HepG2 (cell line): Measurements from ENCODE around the gene APOL5. TPM values are rescaled to one million over a fixed set of nuclear protein-coding genes. Genes with fewer than 3 reads are reported as not detected.

Experiments used
- ATAC-seq: fragments of 200-7000 bp; cut with Tn5 transposase; 3 replicates; pipeline ENCODE4 v1.9.1; 2020; ENCODE audit warnings: mild to moderate bottlenecking, moderate library complexity
- BruUV-seq: library from RNA; stranded (reverse); fragments of 400-500 nt; replicated peaks from 2 replicates; lab custom pipeline; 2021; lab: Mats Ljungman, UMichigan
- CTCF ChIA-PET: fragments of 300-600 bp; formaldehyde crosslinking; extraction: SDS; loops from one replicate; lab custom pipeline; 2021; ENCODE audit warnings: low total read pairs, inconsistent platforms, low intra/inter-chr PET ratio; lab: Yijun Ruan, JAX
- POLR2A ChIA-PET: fragments of 350-600 bp; sonication (Branson Sonifier 250); formaldehyde crosslinking; loops from one replicate; lab custom pipeline; 2020; ENCODE audit warnings: antibody characterized with exemption, inconsistent platforms; lab: Yijun Ruan, JAX
- DNase-seq: peaks from one replicate; pipeline ENCODE4 v3.0.0-alpha.2; 2015; ENCODE audit warnings: low spot score
- FAIRE-seq: peaks from 3 replicates; lab custom pipeline; 2011; peaks lifted over from hg19 to GRCh38; lab: Jason Lieb, UNC
- H2AFZ ChIP-seq: one replicate; pipeline ENCODE4 v1.6.1; 2011; ENCODE audit warnings: low read length, inconsistent platforms
- H3K27ac ChIP-seq: fragments of 300-600 bp; 3 replicates; pipeline ENCODE4 v1.8.0; 2011; ENCODE audit warnings: mixed run types, mild to moderate bottlenecking, mixed read lengths, low read length, inconsistent platforms; ENCODE audit not compliant: insufficient read depth; ENCODE audit errors: extremely low read length
- H3K27me3 ChIP-seq, 2 experiments: fragments of 200-600 bp in 1 of 2; 2 replicates in 1 of 2; 3 replicates in 1 of 2; pipeline versions ENCODE4 v1.6.0 to v1.8.0; 2011; ENCODE audit warnings: low read length in 2 of 2, mild to moderate bottlenecking in 2 of 2, moderate library complexity in 2 of 2, inconsistent platforms in 1 of 2; ENCODE audit not compliant: insufficient read depth in 2 of 2, control insufficient read depth in 1 of 2
- H3K36me3 ChIP-seq, 2 experiments: fragments of 200-600 bp in 1 of 2; replicated peaks in 1 of 2; 2 replicates in 1 of 2; 3 replicates in 1 of 2; pipeline versions ENCODE4 v1.5.1 to v1.8.0; 2011; ENCODE audit warnings: low read length in 2 of 2, inconsistent platforms in 1 of 2; ENCODE audit not compliant: insufficient read depth in 2 of 2, control insufficient read depth in 1 of 2
- H3K4me1 ChIP-seq: 2 replicates; pipeline ENCODE4 v1.5.1; 2012; ENCODE audit warnings: low read length, inconsistent platforms; ENCODE audit not compliant: insufficient read depth
- H3K4me2 ChIP-seq: 2 replicates; pipeline ENCODE4 v1.6.0; 2011; ENCODE audit warnings: low read depth, low read length, inconsistent platforms
- H3K4me3 ChIP-seq, 3 experiments: fragments of 200-600 bp in 1 of 3; sonication (generic), shearing (Covaris generic) in 1 of 3; replicated peaks in 1 of 3; 2 replicates each; pipeline ENCODE4 v1.5.1; 2011 to 2016; ENCODE audit warnings: low read length in 3 of 3, inconsistent platforms in 2 of 3, low read depth in 2 of 3, mild to moderate bottlenecking in 2 of 3, control low read depth in 1 of 3, mixed read lengths in 1 of 3; ENCODE audit not compliant: insufficient read depth in 1 of 3
- H3K79me2 ChIP-seq: one replicate; pipeline ENCODE4 v1.6.1; 2011; ENCODE audit warnings: low read length, inconsistent platforms; ENCODE audit not compliant: insufficient read depth
- H3K9ac ChIP-seq: 2 replicates; pipeline ENCODE4 v1.6.0; 2011; ENCODE audit warnings: mild to moderate bottlenecking, low read depth, low read length, inconsistent platforms; ENCODE audit not compliant: insufficient read depth
- H3K9me3 ChIP-seq: 2 replicates; pipeline ENCODE4 v1.5.1; 2012; ENCODE audit warnings: mild to moderate bottlenecking, low read length
- H4K20me1 ChIP-seq: 2 replicates; pipeline ENCODE4 v1.6.0; 2011; ENCODE audit warnings: inconsistent platforms, mild to moderate bottlenecking, low read length, moderate library complexity; ENCODE audit not compliant: insufficient read depth
- DPF2 ChIP-seq: sonication (generic); formaldehyde crosslinking; IDR thresholded peaks from 2 replicates; pipeline ENCODE4 v1.4.0; 2020; ENCODE audit warnings: mild to moderate bottlenecking, low read depth, missing genetic modification reagents, borderline replicate concordance
- HDAC6 ChIP-seq: fragments of 200-600 bp; sonication (generic); IDR thresholded peaks from 2 replicates; pipeline ENCODE4 v1.7.0; 2017; ENCODE audit warnings: mild to moderate bottlenecking, antibody characterized with exemption, low read length, low read depth
- HMGA1 ChIP-seq: sonication (generic); formaldehyde crosslinking; conservative IDR thresholded peaks from 2 replicates; pipeline ENCODE4 v1.4.0; 2020; ENCODE audit warnings: missing genetic modification reagents
- IKZF1 ChIP-seq: fragments of 450-650 bp; IDR thresholded peaks from 2 replicates; pipeline ENCODE4 v1.7.1; 2016
- IRF1 ChIP-seq: sonication (generic); formaldehyde crosslinking; IDR thresholded peaks from 2 replicates; pipeline ENCODE4 v1.4.0; 2020; ENCODE audit warnings: low read depth, mild to moderate bottlenecking, missing genetic modification reagents
- MTF1 ChIP-seq: sonication (generic); formaldehyde crosslinking; IDR thresholded peaks from 2 replicates; pipeline ENCODE4 v1.5.0; 2020; ENCODE audit warnings: missing genetic modification reagents
- MTF2 ChIP-seq: sonication (generic); formaldehyde crosslinking; IDR thresholded peaks from 2 replicates; pipeline ENCODE4 v1.5.0; 2020; ENCODE audit warnings: missing genetic modification reagents, borderline replicate concordance
- NKX3-1 ChIP-seq: sonication (generic); formaldehyde crosslinking; IDR thresholded peaks from 2 replicates; pipeline ENCODE4 v1.5.0; 2020; ENCODE audit warnings: missing genetic modification reagents
- RXRB ChIP-seq: IDR thresholded peaks from 2 replicates; pipeline ENCODE4 v1.6.1; 2016; ENCODE audit warnings: borderline replicate concordance, missing genetic modification reagents, missing compliant biosample characterization
- ZNF569 ChIP-seq: sonication (generic); formaldehyde crosslinking; IDR thresholded peaks from 2 replicates; pipeline ENCODE4 v1.5.0; 2020; ENCODE audit warnings: mild to moderate bottlenecking, missing genetic modification reagents, moderate library complexity, borderline replicate concordance
- ZZZ3 ChIP-seq: sonication (generic); formaldehyde crosslinking; IDR thresholded peaks from 2 replicates; pipeline ENCODE4 v1.4.0; 2020; ENCODE audit warnings: missing genetic modification reagents, mild to moderate bottlenecking, borderline replicate concordance
- in situ Hi-C: cut with HindIII; loops from 2 replicates; pipeline ENCODE4 v1.10.0; 2017; ENCODE audit warnings: low pct_unique_long_range_greater_than_20kb; ENCODE audit not compliant: extremely low pct_ligation_motif_present
- intact Hi-C: fragments of 100-400 bp; cut with micrococcal nuclease; formaldehyde crosslinking; loops from one replicate; pipeline ENCODE4 v1.10.0; 2022; ENCODE audit not compliant: unreplicated experiment
- polyA plus RNA-seq, 8 experiments: library from polyadenylated mRNA; depleted of rRNA in 3 of 8; stranded (reverse) in 7 of 8; unstranded in 1 of 8; fragments of >200 nt; fragmentation: Illumina TruSeq in 4 of 8; extraction: Trizol in 4 of 8; gene quantifications; 2 replicates each; pipeline versions ENCODE4 v1.2.1 to v1.2.3, GENCODE V29; 2011 to 2016; ENCODE audit warnings: low read depth in 4 of 8, missing spikeins in 1 of 8, mixed read lengths in 1 of 8; ENCODE audit not compliant: insufficient read depth in 1 of 8
- total RNA-seq, 5 experiments: library from RNA; depleted of rRNA; stranded (reverse); fragments of >200 nt; fragmentation: Illumina TruSeq; extraction: Trizol; gene quantifications; 2 replicates each; pipeline ENCODE4 v1.2.3, GENCODE V29; 2016; ENCODE audit warnings: low read depth in 1 of 5
- TF ChIP-seq, protein P1 (sequence below): sonication (generic); formaldehyde crosslinking; IDR thresholded peaks from 2 replicates; pipeline ENCODE4 v1.4.0; 2020; ENCODE audit warnings: missing genetic modification reagents, borderline replicate concordance
- TF ChIP-seq, protein P2 (sequence below): sonication (generic); formaldehyde crosslinking; IDR thresholded peaks from 2 replicates; pipeline ENCODE4 v1.4.0; 2020; ENCODE audit warnings: missing genetic modification reagents, borderline replicate concordance

APOL5 gene
- total and polyA plus RNA-seq, 2 of the 13 experiments (the other 11 are each of a cell fraction or from before 2014, with no cell fraction given): not detected

DNA sequence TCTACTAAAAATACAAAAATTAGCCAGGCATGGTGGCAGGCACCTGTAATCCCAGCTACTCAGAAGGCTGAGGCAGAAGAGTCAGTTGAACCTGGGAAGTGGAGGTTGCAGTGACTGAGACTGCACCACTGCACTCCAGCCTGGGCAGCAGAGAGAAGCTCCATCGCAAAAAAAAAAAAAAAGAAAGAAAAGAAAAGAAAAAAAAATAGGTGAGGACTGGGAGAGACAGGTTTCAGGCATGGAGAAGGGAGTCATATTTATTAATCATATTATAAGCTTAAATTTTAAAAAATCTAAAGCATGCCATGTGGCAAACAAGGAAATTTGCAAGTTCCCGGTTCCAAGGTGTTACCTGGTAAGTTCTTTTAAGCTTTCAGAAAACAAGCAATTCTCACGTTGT, at the start of gene APOL5 (continued):
- TF ChIP-seq ZZZ3 (CRISPR knock-in tag): no peak

DNA sequence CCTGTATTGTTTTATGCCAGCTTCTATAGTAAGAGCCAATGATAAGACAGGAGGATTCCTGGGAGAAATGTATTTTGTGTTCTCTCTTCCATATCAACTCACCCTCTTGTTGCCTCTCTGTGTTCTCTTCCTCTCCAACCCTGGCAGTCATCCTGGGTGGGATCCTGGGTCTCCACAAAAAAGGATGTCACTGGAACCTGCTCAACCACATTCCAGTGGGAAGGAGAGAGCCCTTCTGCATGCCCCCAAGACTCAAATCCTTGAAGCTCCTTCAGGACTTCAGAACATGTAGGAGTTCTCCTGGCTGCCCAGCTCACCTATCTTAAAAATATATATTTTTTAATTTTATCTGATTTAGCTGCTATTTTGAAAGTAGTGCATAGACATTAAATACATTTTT, 43.3 kb upstream of the APOL5 start:
- ChIA-PET POLR2A (no interaction called here), CTCF (no interaction called here)
- in situ Hi-C loops: no loop called here

More for the DNA sequence above, 43.3 kb upstream of the APOL5 start:
- no peak overlapping the region for H3K27ac ChIP-seq
- FAIRE-seq (no peak), DNase-seq (no peak), ATAC-seq (no peak)
- TF ChIP-seq IKZF1 (no peak), DPF2 (no peak), NKX3-1 (CRISPR knock-in tag) (no peak), HDAC6 (no peak), ZNF569 (CRISPR knock-in tag) (no peak), HMGA1 (CRISPR knock-in tag) (no peak), MTF1 (CRISPR knock-in tag) (no peak), RXRB (CRISPR knock-in tag) (no peak), MTF2 (CRISPR knock-in tag) (no peak), IRF1 (CRISPR knock-in tag) (no peak)
- TF ChIP-seq, protein P1, sequence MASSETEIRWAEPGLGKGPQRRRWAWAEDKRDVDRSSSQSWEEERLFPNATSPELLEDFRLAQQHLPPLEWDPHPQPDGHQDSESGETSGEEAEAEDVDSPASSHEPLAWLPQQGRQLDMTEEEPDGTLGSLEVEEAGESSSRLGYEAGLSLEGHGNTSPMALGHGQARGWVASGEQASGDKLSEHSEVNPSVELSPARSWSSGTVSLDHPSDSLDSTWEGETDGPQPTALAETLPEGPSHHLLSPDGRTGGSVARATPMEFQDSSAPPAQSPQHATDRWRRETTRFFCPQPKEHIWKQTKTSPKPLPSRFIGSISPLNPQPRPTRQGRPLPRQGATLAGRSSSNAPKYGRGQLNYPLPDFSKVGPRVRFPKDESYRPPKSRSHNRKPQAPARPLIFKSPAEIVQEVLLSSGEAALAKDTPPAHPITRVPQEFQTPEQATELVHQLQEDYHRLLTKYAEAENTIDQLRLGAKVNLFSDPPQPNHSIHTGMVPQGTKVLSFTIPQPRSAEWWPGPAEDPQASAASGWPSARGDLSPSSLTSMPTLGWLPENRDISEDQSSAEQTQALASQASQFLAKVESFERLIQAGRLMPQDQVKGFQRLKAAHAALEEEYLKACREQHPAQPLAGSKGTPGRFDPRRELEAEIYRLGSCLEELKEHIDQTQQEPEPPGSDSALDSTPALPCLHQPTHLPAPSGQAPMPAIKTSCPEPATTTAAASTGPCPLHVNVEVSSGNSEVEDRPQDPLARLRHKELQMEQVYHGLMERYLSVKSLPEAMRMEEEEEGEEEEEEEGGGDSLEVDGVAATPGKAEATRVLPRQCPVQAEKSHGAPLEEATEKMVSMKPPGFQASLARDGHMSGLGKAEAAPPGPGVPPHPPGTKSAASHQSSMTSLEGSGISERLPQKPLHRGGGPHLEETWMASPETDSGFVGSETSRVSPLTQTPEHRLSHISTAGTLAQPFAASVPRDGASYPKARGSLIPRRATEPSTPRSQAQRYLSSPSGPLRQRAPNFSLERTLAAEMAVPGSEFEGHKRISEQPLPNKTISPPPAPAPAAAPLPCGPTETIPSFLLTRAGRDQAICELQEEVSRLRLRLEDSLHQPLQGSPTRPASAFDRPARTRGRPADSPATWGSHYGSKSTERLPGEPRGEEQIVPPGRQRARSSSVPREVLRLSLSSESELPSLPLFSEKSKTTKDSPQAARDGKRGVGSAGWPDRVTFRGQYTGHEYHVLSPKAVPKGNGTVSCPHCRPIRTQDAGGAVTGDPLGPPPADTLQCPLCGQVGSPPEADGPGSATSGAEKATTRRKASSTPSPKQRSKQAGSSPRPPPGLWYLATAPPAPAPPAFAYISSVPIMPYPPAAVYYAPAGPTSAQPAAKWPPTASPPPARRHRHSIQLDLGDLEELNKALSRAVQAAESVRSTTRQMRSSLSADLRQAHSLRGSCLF (CRISPR knock-in tag): no peak
- TF ChIP-seq, protein P2, sequence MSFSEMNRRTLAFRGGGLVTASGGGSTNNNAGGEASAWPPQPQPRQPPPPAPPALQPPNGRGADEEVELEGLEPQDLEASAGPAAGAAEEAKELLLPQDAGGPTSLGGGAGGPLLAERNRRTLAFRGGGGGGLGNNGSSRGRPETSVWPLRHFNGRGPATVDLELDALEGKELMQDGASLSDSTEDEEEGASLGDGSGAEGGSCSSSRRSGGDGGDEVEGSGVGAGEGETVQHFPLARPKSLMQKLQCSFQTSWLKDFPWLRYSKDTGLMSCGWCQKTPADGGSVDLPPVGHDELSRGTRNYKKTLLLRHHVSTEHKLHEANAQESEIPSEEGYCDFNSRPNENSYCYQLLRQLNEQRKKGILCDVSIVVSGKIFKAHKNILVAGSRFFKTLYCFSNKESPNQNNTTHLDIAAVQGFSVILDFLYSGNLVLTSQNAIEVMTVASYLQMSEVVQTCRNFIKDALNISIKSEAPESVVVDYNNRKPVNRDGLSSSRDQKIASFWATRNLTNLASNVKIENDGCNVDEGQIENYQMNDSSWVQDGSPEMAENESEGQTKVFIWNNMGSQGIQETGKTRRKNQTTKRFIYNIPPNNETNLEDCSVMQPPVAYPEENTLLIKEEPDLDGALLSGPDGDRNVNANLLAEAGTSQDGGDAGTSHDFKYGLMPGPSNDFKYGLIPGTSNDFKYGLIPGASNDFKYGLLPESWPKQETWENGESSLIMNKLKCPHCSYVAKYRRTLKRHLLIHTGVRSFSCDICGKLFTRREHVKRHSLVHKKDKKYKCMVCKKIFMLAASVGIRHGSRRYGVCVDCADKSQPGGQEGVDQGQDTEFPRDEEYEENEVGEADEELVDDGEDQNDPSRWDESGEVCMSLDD (CRISPR knock-in tag): no peak
- peaks cover 6% of the 10 kb centered on the region; the same call in 1 of the 2 replicates for H3K4me1 ChIP-seq
- no peaks in the 10 kb centered on the region for H4K20me1 ChIP-seq
- no peaks in the 10 kb centered on the region for H3K9me3 ChIP-seq
- no TSS peak for BruUV-seq
- no peak overlapping the region for H3K9ac ChIP-seq
- H3K4me3 ChIP-seq: no peak overlapping the region
- H3K36me3 ChIP-seq: no peaks in the 10 kb centered on the region
- intact Hi-C loops: no loop called here
- H2AFZ ChIP-seq: no peak overlapping the region
- no peak overlapping the region for H3K4me2 ChIP-seq
- H3K27me3 ChIP-seq: no peaks in the 10 kb centered on the region
- no peaks in the 10 kb centered on the region for H3K79me2 ChIP-seq
